ENCODE measurements around the gene KDM4C.

The KDM4C gene

GRCh38 chr9:7045361-7045760 is 287.6 kb downstream of the KDM4C start:
- Histone ChIP-seq H2AFZ (ENCODE audit: low read length) (no peak overlapping the region), H3K27ac (ENCODE audit: low read depth, low read length, poor library complexity, severe bottlenecking) (no peak overlapping the region), H3K79me2 (ENCODE audit: insufficient read depth, low read length) (no peaks in the 10 kb centered on the region), H3K9ac (ENCODE audit: low read length) (no peak overlapping the region), H3K4me1 (ENCODE audit: insufficient read depth, low read length, severe bottlenecking) (no peaks in the 10 kb centered on the region), H3K9me2 (ENCODE audit: low read depth, low read length) (no peaks in the 10 kb centered on the region), H3K9me3 (ENCODE audit: low read length) (no peaks in the 10 kb centered on the region), H3F3A (ENCODE audit: insufficient read depth, low read length) (no peaks in the 10 kb centered on the region), H3K4me3 (ENCODE audit: low read depth, low read length, poor library complexity, severe bottlenecking) (no peak overlapping the region), H3K4me2 (ENCODE audit: low read length) (no peak overlapping the region), H3K36me3 (ENCODE audit: insufficient read depth, low read length) (peaks cover 33% of the 10 kb centered on the region; the same call in 1 of the 2 replicates), H3K27me3 (ENCODE audit: insufficient read depth, low read length) (no peaks in the 10 kb centered on the region), H4K20me1 (ENCODE audit: insufficient read depth, low read length) (no peaks in the 10 kb centered on the region)
- TF ChIP-seq EZH2 (IDR thresholded peaks at IDR 0.05; ENCODE audit: borderline replicate concordance, low read length), result no peak
- TF ChIP-seq, protein P1, sequence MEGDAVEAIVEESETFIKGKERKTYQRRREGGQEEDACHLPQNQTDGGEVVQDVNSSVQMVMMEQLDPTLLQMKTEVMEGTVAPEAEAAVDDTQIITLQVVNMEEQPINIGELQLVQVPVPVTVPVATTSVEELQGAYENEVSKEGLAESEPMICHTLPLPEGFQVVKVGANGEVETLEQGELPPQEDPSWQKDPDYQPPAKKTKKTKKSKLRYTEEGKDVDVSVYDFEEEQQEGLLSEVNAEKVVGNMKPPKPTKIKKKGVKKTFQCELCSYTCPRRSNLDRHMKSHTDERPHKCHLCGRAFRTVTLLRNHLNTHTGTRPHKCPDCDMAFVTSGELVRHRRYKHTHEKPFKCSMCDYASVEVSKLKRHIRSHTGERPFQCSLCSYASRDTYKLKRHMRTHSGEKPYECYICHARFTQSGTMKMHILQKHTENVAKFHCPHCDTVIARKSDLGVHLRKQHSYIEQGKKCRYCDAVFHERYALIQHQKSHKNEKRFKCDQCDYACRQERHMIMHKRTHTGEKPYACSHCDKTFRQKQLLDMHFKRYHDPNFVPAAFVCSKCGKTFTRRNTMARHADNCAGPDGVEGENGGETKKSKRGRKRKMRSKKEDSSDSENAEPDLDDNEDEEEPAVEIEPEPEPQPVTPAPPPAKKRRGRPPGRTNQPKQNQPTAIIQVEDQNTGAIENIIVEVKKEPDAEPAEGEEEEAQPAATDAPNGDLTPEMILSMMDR (IDR thresholded peaks at IDR 0.05; ENCODE audit: low read length), result no peak

- Histone ChIP-seq H3K9ac (ENCODE audit: low read length) (no peak overlapping the region), H3F3A (ENCODE audit: insufficient read depth, low read length) (no peaks in the 10 kb centered on the region), H3K9me2 (ENCODE audit: low read depth, low read length) (no peaks in the 10 kb centered on the region), H3K4me2 (ENCODE audit: low read length) (no peak overlapping the region), H2AFZ (ENCODE audit: low read length) (no peak overlapping the region), H3K4me3 (ENCODE audit: low read depth, low read length, poor library complexity, severe bottlenecking) (no peak overlapping the region), H3K9me3 (ENCODE audit: low read length) (no peaks in the 10 kb centered on the region), H3K27ac (ENCODE audit: low read depth, low read length, poor library complexity, severe bottlenecking) (no peak overlapping the region), H4K20me1 (ENCODE audit: insufficient read depth, low read length) (no peaks in the 10 kb centered on the region), H3K27me3 (ENCODE audit: insufficient read depth, low read length) (no peaks in the 10 kb centered on the region), H3K79me2 (ENCODE audit: insufficient read depth, low read length) (no peaks in the 10 kb centered on the region), H3K4me1 (ENCODE audit: insufficient read depth, low read length, severe bottlenecking) (no peaks in the 10 kb centered on the region), H3K36me3 (ENCODE audit: insufficient read depth, low read length) (peaks cover 23% of the 10 kb centered on the region; the same call in 1 of the 2 replicates)
- TF ChIP-seq EZH2 (IDR thresholded peaks at IDR 0.05; ENCODE audit: borderline replicate concordance, low read length), result no peak
- TF ChIP-seq, protein P1 (IDR thresholded peaks at IDR 0.05; ENCODE audit: low read length), result no peak
Measured at GRCh38 chr9:7051711-7052110, 293.9 kb downstream of the KDM4C start.

DNA sequence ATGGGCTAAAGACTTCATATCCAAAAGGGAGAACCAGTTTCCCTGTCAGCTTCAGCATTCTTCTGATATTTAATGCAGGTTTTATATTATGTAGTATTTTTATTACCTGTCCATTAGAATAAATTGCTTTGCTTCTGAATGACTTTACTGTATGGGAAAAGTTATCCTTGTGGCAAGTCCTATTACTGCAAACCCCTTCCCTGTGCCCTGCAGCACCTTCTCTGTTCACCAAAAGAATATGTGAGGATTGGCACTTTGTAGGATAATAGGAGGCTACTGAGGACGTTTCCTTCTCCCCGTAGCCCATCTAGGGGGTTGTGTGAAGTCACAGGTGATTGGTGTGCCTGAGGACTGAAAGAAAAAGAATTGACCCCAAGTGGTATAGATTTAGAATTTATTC is 296.1 kb downstream of the KDM4C start:
- H4K20me1 ChIP-seq (ENCODE audit: insufficient read depth, low read length), result no peaks in the 10 kb centered on the region
- TF ChIP-seq, protein P1 (IDR thresholded peaks at IDR 0.05; ENCODE audit: low read length), result no peak
- no peak for TF ChIP-seq EZH2 (IDR thresholded peaks at IDR 0.05; ENCODE audit: borderline replicate concordance, low read length)
- no peaks in the 10 kb centered on the region for H3F3A ChIP-seq (ENCODE audit: insufficient read depth, low read length)
- no peak overlapping the region for H2AFZ ChIP-seq (ENCODE audit: low read length)
- no peaks in the 10 kb centered on the region for H3K9me3 ChIP-seq (ENCODE audit: low read length)
- no peak overlapping the region for H3K9ac ChIP-seq (ENCODE audit: low read length)
- no peaks in the 10 kb centered on the region for H3K9me2 ChIP-seq (ENCODE audit: low read depth, low read length)
- no peaks in the 10 kb centered on the region for H3K79me2 ChIP-seq (ENCODE audit: insufficient read depth, low read length)
- H3K27ac ChIP-seq (ENCODE audit: low read depth, low read length, poor library complexity, severe bottlenecking), result no peak overlapping the region
- H3K36me3 ChIP-seq (ENCODE audit: insufficient read depth, low read length), result peaks cover 17% of the 10 kb centered on the region; the same call in 1 of the 2 replicates
- no peak overlapping the region for H3K4me2 ChIP-seq (ENCODE audit: low read length)
- no peaks in the 10 kb centered on the region for H3K4me1 ChIP-seq (ENCODE audit: insufficient read depth, low read length, severe bottlenecking)
- no peak overlapping the region for H3K4me3 ChIP-seq (ENCODE audit: low read depth, low read length, poor library complexity, severe bottlenecking)
- H3K27me3 ChIP-seq (ENCODE audit: insufficient read depth, low read length), result no peaks in the 10 kb centered on the region
